DMS79 treated with DMSO at 0.1 percent for 48 hours (cell line): ENCODE results near the gene CALHM2.
"Not testable (repeated sequence)": the region's sequence is repeated elsewhere in the genome, so short reads cannot be mapped to it uniquely, and the experiment has no call there.

ENCODE experiments used
- DNase-seq: peaks from one replicate; lab custom pipeline; 2025; lab: John Stamatoyannopoulos, UW

CALHM2 gene, protein sequence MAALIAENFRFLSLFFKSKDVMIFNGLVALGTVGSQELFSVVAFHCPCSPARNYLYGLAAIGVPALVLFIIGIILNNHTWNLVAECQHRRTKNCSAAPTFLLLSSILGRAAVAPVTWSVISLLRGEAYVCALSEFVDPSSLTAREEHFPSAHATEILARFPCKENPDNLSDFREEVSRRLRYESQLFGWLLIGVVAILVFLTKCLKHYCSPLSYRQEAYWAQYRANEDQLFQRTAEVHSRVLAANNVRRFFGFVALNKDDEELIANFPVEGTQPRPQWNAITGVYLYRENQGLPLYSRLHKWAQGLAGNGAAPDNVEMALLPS

DNA sequence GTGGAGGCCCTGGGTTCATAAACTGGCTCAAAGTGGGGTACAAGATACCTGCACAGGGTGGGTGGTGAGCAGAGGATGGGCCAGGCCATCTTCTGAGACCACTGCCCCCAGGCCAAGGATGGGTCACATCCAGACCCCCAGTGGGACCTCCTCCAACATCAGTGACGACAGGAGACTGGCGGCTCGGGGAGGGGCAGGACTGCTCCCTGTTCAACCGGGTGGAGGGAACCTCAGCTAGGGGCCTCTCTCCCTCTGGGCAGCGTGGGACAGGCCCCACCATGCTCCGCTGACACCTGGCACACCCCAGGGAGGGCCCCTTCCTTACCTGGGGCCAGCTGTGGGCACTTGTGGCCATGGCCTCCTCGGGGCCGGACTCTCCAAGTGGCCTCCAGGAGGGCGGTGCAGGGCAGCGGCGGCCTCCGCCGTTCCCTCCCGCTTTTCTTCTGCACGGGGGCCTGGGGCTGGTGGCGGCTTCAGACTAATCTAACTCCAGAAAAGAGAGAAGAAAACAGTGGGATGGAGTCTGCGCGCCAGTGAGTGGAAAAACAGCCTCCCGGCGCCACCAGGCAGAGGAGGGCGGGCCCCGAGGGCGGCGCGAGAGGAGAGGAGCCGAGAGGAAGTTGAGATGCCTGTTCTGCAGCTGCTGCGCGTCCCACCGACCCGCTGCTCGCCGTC is at the start of gene CALHM2:
Gene CALHM2 (minus strand): TSS at position 540 of the 675 bp plus-strand sequence. CDS start 2,429 bp downstream, outside the sequence.
- DNase-seq: peak; percentile 29

DNA sequence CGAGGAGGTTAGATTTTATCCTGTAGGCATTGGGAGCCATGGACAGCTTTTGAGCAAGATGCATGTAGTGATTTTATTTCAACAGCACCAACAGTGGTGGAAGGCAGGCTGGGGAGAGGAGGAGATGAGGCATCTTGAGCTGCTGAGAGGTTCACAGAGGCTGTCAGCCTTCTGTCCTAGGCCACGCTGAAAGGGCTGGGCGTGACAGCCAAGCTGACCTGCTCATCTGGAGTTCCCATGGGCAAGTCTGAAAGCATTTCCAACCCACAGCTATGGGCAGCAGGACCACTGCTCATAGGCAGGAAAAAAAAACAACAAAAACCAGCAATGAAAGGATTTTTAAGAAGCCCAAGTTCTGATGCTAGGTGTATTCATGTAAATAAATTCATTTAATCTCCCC is 49.0 kb upstream of the CALHM2 start:
- DNase-seq: no peak

DNA sequence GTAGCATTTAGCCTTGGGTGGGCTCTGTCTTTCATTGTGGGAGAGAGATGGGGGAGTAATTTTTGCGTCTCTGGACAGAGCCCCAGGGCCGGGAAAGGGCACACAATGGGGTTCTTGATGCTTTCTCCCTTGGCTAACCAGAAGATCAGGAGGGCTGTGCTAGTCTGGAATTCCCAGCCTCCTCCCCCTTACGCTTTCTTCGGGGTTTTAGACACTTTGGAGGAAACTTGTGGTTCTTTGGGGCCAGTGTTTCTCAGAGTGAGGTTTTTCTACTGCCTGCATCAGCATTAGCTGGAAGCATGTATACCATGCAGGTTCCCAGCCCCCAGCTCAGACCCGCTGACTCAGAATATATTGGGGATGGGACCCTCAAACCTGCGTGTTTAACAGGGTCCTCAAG is 48.3 kb upstream of the CALHM2 start:
- no peak for DNase-seq

DNA sequence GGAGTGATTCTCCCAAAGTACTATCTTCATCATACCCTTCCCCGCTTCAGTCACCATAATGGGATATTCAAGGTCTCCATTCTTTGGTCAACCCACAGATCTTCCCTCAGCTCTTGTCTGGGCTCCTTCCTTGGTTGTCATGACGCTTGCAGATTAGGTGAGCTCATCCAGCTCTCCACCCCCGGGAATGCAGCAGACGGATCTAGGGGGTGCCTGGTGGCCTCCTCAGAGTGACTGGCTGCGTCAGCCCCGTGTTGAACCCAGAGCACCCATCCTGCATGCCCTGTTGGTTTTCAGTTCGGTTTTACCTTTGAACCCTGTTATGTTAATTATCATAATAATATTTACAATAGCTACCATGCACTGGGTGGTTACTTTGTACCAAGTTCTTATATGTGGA is 47.7 kb upstream of the CALHM2 start:
- no peak for DNase-seq

DNA sequence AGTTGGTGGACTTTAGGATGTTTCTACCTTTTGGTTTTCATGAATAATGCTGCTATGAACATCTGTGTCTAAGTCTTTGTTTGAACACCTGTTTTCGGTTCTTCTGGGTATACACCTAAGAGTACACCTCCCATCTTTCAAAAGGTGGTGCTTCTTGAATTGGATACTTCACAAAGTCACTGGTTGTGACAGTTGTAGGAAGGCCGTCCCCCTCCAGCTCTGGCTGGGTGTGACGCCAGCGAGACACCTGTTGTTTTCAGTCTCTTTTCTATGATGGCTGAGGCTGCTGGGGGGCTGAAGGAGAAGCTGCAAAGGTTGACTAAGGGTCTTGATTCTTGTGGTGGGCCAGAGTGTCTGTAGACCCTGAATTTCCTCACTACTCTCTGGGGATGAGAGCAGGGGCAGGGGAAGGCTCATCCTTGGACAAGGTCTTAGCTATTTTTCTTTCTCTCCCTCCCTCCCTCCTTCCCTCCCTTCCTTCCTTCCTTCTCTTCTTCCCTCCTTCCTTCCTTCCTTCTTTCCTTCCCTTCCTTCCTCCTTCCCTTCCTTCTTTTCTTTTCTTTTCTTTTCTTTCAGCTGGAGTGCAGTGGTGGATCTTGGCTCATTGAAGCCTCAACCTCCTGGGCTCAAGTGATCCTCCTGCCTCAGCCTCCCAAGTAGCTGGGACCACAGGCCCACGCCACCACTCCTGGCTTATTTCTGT is 46.9 kb upstream of the CALHM2 start:
- no peak for DNase-seq

DNA sequence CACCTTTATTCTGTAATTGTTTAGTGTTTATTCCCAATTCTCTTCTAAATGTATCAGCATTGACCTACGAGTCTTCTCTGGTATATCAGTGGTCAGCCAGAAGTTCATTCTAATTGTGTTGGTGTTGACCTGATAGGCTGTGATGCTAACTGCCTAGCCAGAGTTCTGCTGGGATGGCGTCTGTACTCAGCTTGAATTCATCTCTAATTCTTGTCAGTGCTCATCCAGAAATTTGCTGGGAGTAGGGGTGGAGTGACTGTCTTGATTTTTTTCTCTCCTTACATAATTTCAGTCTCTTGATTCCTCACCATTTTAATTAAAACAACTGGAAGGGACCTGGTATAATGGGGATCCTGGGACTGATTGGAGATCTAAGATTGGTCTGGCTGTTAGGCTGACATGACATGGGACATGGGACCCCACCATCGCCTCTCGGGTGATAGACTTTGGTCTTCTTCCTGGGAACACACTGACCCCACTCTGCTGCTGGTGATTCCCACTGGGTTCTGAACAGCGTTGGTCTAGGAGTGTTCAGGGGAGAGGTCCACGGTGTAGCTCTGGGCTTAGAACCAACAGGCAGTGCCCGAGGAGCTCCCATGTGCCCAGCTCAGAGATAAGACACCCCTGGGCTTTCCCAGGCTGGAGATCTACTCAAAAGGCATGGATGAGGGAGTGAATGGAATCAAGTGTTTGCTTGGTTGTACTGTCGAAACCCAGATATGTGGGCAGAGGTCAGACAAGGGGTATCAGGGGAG is 45.2 kb upstream of the CALHM2 start:
- DNase-seq: no peak

DNA sequence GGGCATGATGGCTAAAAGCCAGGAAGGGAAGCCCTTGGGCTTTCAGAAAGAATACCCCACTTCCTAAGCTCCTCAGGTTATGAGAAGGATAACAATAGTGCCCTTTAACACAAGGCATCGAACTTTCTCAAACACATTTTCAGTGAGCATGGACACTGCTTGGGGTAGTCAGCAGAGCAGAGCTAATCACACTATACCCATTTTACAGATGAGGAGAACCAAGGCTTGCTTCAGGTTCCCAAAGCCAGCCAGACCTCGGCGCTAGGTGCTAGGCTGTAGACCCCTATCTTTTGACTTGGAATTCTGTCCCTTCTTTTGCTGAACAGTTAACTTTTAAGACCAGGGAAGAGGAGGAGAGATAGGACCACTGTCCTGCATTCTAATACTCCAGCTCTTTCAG is 43.2 kb upstream of the CALHM2 start:
- no peak for DNase-seq

DNA sequence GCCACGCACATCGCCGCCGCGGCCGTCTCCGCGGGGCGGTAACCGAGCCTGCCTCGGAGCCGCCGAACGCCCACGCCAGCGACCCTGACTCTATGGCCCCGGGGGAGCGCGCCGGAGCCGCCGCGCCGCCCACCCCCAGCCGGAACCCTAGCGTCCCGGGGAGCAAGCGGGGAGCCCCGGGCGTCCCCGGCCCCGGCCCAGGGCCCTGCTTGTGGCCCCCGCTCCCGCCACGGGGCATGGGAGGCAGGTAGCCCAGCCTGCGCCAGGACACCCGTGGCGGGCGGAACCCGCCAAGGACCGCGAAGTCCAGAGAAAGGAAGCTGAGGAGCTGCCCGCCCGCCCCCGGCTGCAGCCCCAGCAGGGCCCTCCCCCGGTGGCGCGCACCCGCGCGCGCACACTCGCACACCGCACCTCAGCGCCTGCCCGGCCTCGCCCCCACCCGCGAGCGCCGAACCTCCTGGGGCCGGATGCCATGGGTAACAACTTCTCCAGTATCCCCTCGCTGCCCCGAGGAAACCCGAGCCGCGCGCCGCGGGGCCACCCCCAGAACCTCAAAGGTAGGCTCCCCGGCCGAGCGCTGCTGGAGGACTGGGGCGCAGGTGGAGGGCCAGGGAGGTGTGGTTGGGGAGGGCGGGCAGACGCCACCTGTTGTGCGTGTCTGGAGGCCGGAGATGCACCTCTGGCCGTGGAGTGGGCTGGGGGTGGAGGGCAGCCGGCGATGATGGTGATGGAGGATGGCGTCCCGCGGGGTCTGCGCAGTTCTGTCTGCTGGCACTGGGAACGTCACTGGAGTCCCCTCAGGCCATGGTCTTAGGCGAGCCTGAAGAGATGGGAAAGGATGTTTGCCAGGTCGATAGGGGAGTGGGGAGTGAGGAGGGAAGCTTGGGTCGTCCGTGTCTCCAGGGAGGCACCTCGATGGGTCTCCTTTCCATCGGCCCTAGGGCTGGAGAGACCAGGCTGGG is 42.0 kb upstream of the CALHM2 start:
- DNase-seq: no peak

DNA sequence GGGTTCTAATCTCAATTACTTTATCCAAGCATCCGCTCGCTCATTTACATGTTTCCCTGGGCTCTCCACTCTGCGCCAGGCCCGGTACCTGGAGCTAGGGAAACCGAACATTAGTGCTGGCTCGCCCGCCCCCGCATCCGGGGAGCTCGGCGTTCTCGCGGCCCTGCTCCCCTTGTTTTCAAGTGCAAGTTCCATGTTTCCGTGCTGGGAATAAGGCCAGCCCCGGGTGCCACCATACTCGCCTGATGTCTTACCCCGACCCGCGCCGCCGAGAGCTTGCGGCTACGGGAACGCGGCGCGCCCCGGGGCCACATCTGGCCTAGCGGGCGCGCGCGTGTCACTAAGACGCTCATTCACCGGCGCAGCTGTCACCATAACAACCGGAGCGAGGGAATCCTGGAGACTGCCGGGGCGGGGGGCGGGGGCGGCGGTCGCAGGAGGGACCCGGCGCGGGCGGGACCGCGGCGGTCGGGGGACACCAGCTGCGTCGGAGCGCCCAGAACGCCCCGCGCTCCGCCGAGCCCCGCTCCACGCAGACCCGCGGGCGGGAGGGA is 41.3 kb upstream of the CALHM2 start, which contains the start of gene NEURL1:
Gene NEURL1 (plus strand): TSS at position 344 of the 554 bp plus-strand sequence. CDS start 683 bp downstream, outside the sequence.
- peak; percentile 6 for DNase-seq

DNA sequence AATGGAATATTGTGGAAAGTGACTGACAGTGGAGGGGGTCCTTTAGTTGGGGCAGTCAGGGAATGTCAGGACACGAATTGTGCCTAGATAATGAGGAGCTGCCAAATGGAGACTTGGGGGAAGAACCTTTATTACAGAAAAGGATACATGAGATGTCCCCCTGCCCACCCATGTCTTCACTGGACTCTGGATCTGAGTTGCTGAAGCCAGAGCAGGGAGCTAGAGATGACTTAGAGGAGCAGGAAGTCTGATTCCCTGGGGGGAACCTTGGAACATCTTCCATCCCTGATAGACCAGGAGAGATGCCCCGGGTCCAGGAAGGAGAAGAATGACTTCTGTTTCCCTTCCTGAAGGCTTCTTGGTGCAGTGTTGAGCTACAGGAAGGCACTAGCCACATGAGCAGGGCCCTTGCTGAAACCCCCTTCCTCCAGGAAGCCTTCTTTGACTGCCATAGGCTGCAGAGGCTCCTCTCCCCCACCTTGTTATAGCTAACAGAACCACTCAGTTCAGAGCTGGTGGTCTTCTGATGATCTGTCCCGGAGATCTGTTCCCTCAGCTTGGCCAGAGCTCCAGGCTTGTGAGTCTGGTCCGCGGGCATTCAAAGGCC is 40.6 kb upstream of the CALHM2 start:
- no peak for DNase-seq

DNA sequence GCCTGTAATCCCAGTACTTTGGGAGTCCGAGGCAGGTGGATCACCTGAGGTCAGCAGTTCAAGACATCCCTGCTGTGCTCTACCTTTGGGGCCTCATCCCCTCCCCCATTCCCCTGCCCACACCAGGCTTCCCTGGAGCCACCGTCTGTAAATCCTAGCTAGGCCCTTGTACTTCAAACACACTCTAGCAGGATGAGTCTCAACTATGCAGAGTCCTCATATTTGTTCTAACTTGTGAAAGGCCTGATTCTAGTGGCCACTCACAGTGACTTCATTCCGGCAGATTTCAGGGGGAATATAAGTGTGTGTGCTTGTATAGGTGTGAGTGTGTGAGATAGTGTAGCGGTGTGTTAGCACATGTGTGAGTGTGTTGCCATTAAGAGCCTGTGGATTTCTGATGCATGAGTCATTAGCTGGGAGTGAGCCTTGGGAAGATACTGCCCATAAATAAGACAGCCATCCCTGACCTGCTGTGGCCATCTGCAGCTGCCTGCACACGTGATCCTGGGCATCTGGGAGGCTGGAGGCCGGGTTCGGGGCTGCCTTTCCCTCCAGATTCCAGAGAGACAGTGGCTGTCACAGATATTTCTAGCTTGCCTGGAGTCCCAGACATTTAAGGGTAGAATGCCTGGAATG is 39.7 kb upstream of the CALHM2 start:
- DNase-seq: no peak

DNA sequence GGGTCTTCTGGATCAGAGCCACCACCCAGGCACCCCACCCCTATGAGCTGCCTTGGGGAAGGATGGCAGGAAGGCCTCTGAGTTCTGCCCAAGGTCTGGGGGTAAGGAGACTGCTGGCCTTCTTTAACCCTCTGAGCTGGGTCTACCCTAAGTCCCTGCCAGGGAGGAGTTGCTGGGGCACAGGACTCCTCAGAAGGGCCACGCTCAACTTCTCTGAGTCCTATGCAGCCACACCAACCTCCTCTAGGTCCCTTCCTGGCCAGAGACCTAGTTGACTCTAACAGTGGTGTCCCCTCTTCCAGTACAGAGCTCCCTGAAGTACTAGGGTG is 38.8 kb upstream of the CALHM2 start:
- no peak for DNase-seq

DNA sequence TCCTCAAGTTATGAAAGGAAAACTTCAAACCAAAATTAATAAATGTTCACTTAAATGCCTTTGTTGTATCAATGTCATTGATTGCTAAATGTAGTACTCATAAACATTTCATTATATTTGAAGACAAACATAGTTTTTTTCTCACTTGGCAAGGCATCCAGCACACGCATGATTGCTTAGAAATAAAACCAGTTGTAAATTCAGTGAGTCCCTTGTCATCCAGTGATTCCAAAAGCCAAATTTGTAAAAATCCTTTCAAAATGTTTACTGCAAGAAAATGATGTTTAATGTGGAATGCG is 35.2 kb upstream of the CALHM2 start:
- DNase-seq: no peak

DNA sequence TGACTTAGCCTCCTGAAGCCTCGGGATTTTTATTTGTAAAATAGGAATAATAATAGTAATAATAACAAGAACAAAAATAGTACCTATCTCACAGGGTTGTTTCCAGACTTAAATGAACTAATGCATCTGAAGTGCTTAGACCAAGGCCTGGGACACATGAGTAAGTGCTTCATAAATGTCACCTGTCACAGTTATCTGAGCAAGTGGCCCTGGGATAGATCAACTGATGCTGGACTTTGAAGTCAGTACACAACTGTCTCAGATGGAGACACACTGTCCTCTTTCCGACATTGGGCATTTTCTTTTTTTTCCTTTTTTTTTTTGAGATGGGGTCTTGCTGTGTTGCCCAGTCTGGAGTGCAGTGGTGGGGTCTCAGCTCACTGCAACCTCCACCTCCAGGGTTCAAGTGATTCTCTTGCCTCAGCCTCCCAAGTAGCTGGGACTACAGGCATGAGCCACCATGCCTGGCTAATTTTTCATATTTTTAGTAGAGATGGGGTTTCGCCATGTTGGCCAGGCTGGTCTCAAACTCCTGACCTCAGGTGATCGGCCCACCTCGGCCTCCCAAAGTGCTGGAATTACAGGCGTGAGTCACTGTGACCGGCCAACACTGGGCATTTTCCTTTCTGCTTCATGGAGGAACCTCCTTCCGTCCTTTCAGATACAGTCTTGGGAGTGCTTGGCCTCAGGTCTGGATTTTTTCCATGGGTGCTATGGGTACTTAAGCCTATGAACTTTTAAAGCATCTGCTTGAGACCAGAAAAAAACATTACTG is 34.7 kb upstream of the CALHM2 start:
- DNase-seq: not testable (repeated sequence)

DNA sequence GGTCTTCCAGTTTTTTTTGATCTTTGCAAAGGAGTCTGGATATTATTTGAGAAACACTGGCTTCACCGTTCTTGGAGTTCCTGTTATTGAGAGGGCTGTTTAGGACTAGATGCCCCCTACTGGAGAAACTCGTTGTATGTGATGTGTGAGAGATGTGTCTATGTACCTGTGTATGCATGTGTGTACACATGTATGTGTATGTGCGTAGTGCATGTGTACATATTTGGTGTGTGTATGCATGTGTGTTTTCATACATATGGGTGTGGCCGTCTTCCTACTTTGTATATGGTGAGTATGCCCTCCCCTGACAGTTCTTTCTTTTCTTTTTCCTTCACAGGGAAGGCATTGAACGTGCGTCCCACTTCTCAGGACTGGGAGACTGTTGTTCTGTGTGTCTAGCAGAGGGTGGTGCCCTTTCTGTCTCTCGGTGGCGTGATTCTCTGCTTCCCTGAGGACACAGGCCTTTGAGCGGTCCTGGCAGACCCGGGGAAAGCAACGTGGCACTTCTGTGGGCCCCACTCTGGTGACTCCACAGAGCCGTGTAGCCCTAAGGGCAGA is 29.9 kb upstream of the CALHM2 start:
- peak; percentile 5 for DNase-seq

DNA sequence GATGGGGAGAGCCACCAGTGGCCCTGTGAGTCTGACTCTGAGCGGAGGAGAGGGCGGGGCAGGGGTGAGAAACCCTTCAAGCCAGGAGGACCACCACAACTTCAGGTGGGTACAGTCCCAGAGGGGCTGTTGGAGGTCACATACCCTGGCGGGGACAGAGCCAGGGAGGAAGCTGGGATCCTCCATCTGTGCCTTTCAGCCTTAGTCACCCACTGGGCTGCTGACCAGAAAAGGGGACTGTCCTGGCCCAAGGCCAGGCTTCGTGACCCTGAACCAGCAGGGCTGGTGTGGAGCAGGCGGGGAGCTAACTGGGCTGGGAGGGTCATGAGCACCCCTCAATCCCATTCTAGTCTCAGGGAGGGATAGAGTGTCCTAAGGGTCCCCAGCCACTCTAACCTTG is 28.4 kb upstream of the CALHM2 start:
- DNase-seq: no peak

DNA sequence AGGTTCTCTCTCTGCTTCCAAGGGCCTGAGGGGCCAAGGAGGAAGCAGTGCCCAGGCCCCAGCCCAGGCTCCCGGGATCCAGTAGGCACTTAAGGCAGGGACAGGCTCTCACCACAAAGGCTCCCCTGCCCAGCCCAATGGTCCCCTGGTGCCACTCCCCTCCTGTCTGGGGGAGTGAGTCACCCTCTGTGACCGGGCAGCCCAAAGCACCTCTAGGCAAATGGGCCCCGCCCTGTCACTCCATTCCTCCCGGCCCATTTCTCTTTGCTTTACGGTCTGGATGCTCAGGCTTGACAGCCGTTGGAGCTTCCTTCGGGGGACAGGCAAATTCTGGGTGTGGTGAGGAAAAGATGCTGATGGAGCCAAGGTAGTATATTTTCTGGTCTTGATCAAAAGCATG is 27.0 kb upstream of the CALHM2 start, which contains the start of gene CALHM3:
Gene CALHM3 (minus strand): TSS at position 106 of the 400 bp plus-strand sequence. CDS start 208 bp downstream, outside the sequence.
- no peak for DNase-seq

DNA sequence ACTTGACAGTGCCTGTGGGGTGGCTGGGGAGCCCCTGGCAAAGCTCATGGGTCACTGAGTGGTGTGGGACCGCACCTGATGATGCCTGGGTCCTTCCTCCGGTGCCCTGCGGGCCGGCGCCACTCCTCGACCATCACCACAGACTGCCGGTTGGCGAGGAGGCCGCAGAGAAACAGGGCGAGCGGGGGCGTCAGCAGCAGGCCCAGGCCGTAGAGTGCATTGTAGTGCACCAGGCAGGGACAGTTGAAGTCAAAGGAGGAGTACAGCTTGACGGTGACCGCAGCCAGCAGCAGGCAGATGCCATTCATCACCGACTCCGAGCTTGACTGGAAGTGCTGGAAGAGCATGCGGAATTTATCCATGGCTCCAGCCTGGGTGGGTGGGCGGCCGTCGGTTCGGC is 26.5 kb upstream of the CALHM2 start:
- DNase-seq: no peak
